ENCODE results near the gene XXYLT1. TPM values are rescaled to one million over a fixed set of nuclear protein-coding genes. Genes with fewer than 3 reads are reported as not detected.
A peak's percentile ranks its signal among the peaks of the same experiment; 100 is the strongest.

The XXYLT1 gene
- total RNA-seq, 2 donors from 2014 or later = 1.3 to 4.2 TPM

GRCh38 chr3:195159814-195160165 is 111.2 kb downstream of the XXYLT1 start:
- ATAC-seq = no peak
- intact Hi-C loops (cut with DNase I) = no loop called here
- peaks cover 31% of the 10 kb centered on the region for H3K4me1 ChIP-seq
- DNase-seq = no peak
- peak overlapping the region in 1 of 4 donors; percentile 76 for H3K27ac ChIP-seq
- H3K36me3 ChIP-seq (replicated peaks in 1 of 2; ENCODE audit: insufficient read depth in 1 of 2, low read depth in 2 of 2) = no peaks in the 10 kb centered on the region
- no peaks in the 10 kb centered on the region for H3K27me3 ChIP-seq
- WGBS, 2 donors = 80 to 90% methylated on average over 6 of the region's 6 CpGs
- no peak overlapping the region for H3K4me3 ChIP-seq
- no peak for TF ChIP-seq POLR2A (IDR thresholded peaks at IDR 0.05)
- TF ChIP-seq, protein P1, sequence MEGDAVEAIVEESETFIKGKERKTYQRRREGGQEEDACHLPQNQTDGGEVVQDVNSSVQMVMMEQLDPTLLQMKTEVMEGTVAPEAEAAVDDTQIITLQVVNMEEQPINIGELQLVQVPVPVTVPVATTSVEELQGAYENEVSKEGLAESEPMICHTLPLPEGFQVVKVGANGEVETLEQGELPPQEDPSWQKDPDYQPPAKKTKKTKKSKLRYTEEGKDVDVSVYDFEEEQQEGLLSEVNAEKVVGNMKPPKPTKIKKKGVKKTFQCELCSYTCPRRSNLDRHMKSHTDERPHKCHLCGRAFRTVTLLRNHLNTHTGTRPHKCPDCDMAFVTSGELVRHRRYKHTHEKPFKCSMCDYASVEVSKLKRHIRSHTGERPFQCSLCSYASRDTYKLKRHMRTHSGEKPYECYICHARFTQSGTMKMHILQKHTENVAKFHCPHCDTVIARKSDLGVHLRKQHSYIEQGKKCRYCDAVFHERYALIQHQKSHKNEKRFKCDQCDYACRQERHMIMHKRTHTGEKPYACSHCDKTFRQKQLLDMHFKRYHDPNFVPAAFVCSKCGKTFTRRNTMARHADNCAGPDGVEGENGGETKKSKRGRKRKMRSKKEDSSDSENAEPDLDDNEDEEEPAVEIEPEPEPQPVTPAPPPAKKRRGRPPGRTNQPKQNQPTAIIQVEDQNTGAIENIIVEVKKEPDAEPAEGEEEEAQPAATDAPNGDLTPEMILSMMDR (IDR thresholded peaks at IDR 0.05) = no peak
- no peaks in the 10 kb centered on the region for H3K9me3 ChIP-seq

GRCh38 chr3:195159117-195159813 is 111.7 kb downstream of the XXYLT1 start:
- no peak overlapping the region for H3K4me3 ChIP-seq
- ATAC-seq = no peak
- no peak overlapping the region for H3K27ac ChIP-seq
- no peak for TF ChIP-seq POLR2A (IDR thresholded peaks at IDR 0.05)
- TF ChIP-seq, protein P1 (IDR thresholded peaks at IDR 0.05) = no peak
- DNase-seq = no peak
- intact Hi-C loops (cut with DNase I) = no loop called here
- no peaks in the 10 kb centered on the region for H3K27me3 ChIP-seq
- no peaks in the 10 kb centered on the region for H3K36me3 ChIP-seq (replicated peaks in 1 of 2; ENCODE audit: insufficient read depth in 1 of 2, low read depth in 2 of 2)
- H3K4me1 ChIP-seq = peaks cover 30% of the 10 kb centered on the region
- H3K9me3 ChIP-seq = no peaks in the 10 kb centered on the region
- WGBS, 2 donors = 88 to 90% methylated on average over 9 to 10 of the region's 10 CpGs

GRCh38 chr3:195156286-195156890 is 114.6 kb downstream of the XXYLT1 start:
- DNase-seq (no peak), ATAC-seq (no peak)
- WGBS, 2 donors = 81 to 83% methylated on average over 20 of the region's 20 CpGs
- H3K4me1 ChIP-seq = peaks cover 19% of the 10 kb centered on the region
- no peak for TF ChIP-seq POLR2A (IDR thresholded peaks at IDR 0.05)
- no peaks in the 10 kb centered on the region for H3K36me3 ChIP-seq (replicated peaks in 1 of 2; ENCODE audit: insufficient read depth in 1 of 2, low read depth in 2 of 2)
- H3K9me3 ChIP-seq = no peaks in the 10 kb centered on the region
- no peaks in the 10 kb centered on the region for H3K27me3 ChIP-seq
- intact Hi-C loops (cut with DNase I) = no loop called here
- no peak overlapping the region for H3K4me3 ChIP-seq
- H3K27ac ChIP-seq = peak overlapping the region in 2 of 4 donors; percentile 1 to 83

DNA sequence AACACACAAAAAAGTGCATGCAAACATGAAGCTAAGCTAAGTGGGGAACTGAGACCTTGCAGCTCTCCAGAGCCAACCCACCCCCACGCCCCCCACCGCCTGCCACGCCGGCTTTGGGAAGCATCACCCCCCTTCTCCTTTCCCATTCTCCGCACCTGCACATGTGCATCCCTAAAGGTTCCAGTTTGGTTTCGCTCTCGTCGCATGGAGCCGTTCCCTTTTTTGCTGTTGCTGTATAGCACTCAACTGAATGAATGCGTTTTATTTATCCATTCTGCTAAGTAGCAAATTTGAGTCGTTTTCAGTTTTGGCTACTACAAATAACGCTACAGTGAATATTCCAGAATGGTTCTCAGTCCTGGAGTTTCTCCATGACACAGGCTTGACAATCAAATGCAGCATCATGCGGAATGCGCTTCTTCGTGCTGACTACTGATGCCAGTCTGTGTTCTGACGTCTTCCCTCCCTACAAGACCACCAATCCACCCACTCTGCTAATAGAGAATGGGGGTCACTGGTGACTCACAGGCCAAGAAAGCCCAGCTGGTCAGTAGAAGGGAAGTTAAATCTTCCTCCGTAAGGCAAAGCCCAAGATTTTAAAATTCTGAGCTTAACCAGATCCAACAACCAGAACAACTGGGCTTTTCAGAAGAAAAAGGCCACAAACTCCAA is 115.3 kb downstream of the XXYLT1 start:
- Histone ChIP-seq H3K36me3 (replicated peaks in 1 of 2; ENCODE audit: insufficient read depth in 1 of 2, low read depth in 2 of 2) (no peaks in the 10 kb centered on the region), H3K27me3 (no peaks in the 10 kb centered on the region), H3K9me3 (no peaks in the 10 kb centered on the region), H3K4me1 (peaks cover 24% of the 10 kb centered on the region), H3K4me3 (no peak overlapping the region), H3K27ac (peak overlapping the region in 3 of 4 donors; percentile 64 to 83 (median 79))
- intact Hi-C loops (cut with DNase I) = no loop called here
- no peak for DNase-seq
- 83 to 90% methylated on average over 17 of the region's 17 CpGs for WGBS, 2 donors
- TF ChIP-seq POLR2A (IDR thresholded peaks at IDR 0.05) = no peak
- TF ChIP-seq, protein P1 (IDR thresholded peaks at IDR 0.05) = no peak
- no peak for ATAC-seq

- WGBS, 2 donors = 22% methylated on average over 16 of the region's 16 CpGs
- Histone ChIP-seq H3K9me3 (no peaks in the 10 kb centered on the region), H3K27ac (peak overlapping the region; percentile 22 to 83 (median 72)), H3K4me3 (no peak overlapping the region), H3K27me3 (no peaks in the 10 kb centered on the region), H3K36me3 (replicated peaks in 1 of 2; ENCODE audit: insufficient read depth in 1 of 2, low read depth in 2 of 2) (no peaks in the 10 kb centered on the region), H3K4me1 (peaks cover 26% of the 10 kb centered on the region)
- DNase-seq (peak; percentile 76 to 88 (median 86)), ATAC-seq (peak; percentile 59)
- intact Hi-C loops (cut with DNase I) = no loop called here
- TF ChIP-seq, protein P1 (IDR thresholded peaks at IDR 0.05) = no peak
- TF ChIP-seq POLR2A (IDR thresholded peaks at IDR 0.05) = peak in 2 of 3 donors; percentile 13 to 18
Observed at GRCh38 chr3:195154793-195155535, 116.0 kb downstream of the XXYLT1 start.
